Measurements from ENCODE around the gene IPO9. TPM values are rescaled to one million over a fixed set of nuclear protein-coding genes. Genes with fewer than 3 reads are reported as not detected.

The IPO9 gene
- total RNA-seq, 1 experiment from 2014 or later: 80.6 TPM

GRCh38 chr1:201840490-201840889 is 11.5 kb downstream of the IPO9 start:
- no peaks in the 10 kb centered on the region for H3K9me3 ChIP-seq (ENCODE audit: control insufficient read depth in 1 of 2, insufficient read depth in 1 of 2, low read depth in 1 of 2, low read length in 2 of 2)
- H3K4me2 ChIP-seq (ENCODE audit: low read length): no peak overlapping the region
- no TSS peak for BruUV-seq (replicated peaks)
- no peaks in the 10 kb centered on the region for H3K9me2 ChIP-seq (ENCODE audit: insufficient read depth)
- intact Hi-C loops (cut with micrococcal nuclease): no loop called here
- H4K20me1 ChIP-seq (ENCODE audit: insufficient read depth): peaks cover 5% of the 10 kb centered on the region; the same call in 1 of the 2 replicates
- CTCF ChIA-PET: no interaction called here
- H3K4me3 ChIP-seq (replicated peaks in 1 of 2; ENCODE audit: low read depth in 1 of 2, low read length in 2 of 2): no peak overlapping the region
- ATAC-seq: no peak
- no peaks in the 10 kb centered on the region for H3K27me3 ChIP-seq (ENCODE audit: insufficient read depth, low read length)
- H2AFZ ChIP-seq (ENCODE audit: low read depth, low read length, poor library complexity, severe bottlenecking): no peak overlapping the region
- TF ChIP-seq SRF (IDR thresholded peaks at IDR 0.05; ENCODE audit: low read depth) (no peak), ELF1 (IDR thresholded peaks at IDR 0.05; ENCODE audit: borderline replicate concordance, low read depth) (no peak), ATF3 (IDR thresholded peaks at IDR 0.05) (no peak), SP1 (IDR thresholded peaks at IDR 0.05; ENCODE audit: low read depth) (no peak), FOSL1 (IDR thresholded peaks at IDR 0.05; ENCODE audit: low read depth) (no peak), ZFX (IDR thresholded peaks at IDR 0.05) (no peak), EZH2 (IDR thresholded peaks at IDR 0.05) (no peak), JUND (IDR thresholded peaks at IDR 0.05) (no peak), POLR2AphosphoS5 (IDR thresholded peaks at IDR 0.05; ENCODE audit: low read depth, low read length) (no peak), ZNF274 (IDR thresholded peaks at IDR 0.05; ENCODE audit: low read depth, low read length) (no peak), POLR2A (IDR thresholded peaks at IDR 0.05; ENCODE audit: borderline replicate concordance, extremely low read depth, insufficient read depth, insufficient read length) (no peak), RAD21 (IDR thresholded peaks at IDR 0.05; ENCODE audit: low read depth) (no peak), CBX3 (IDR thresholded peaks at IDR 0.05; ENCODE audit: low read depth) (no peak), TCF7L2 (IDR thresholded peaks at IDR 0.05; ENCODE audit: borderline replicate concordance, extremely low read depth, insufficient read depth, insufficient read length) (no peak)
- TF ChIP-seq, protein P1, sequence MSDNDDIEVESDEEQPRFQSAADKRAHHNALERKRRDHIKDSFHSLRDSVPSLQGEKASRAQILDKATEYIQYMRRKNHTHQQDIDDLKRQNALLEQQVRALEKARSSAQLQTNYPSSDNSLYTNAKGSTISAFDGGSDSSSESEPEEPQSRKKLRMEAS (IDR thresholded peaks at IDR 0.05): no peak
- TF ChIP-seq, protein P2, sequence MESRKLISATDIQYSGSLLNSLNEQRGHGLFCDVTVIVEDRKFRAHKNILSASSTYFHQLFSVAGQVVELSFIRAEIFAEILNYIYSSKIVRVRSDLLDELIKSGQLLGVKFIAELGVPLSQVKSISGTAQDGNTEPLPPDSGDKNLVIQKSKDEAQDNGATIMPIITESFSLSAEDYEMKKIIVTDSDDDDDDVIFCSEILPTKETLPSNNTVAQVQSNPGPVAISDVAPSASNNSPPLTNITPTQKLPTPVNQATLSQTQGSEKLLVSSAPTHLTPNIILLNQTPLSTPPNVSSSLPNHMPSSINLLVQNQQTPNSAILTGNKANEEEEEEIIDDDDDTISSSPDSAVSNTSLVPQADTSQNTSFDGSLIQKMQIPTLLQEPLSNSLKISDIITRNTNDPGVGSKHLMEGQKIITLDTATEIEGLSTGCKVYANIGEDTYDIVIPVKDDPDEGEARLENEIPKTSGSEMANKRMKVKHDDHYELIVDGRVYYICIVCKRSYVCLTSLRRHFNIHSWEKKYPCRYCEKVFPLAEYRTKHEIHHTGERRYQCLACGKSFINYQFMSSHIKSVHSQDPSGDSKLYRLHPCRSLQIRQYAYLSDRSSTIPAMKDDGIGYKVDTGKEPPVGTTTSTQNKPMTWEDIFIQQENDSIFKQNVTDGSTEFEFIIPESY (IDR thresholded peaks at IDR 0.05; ENCODE audit: extremely low read depth, insufficient replicate concordance, low read length): no peak
- peaks cover 100% of the 10 kb centered on the region for H3K79me2 ChIP-seq (ENCODE audit: insufficient read depth, low read length)
- no peaks in the 10 kb centered on the region; a peak in 1 of 4 replicates for H3K4me1 ChIP-seq (ENCODE audit: control insufficient read depth in 1 of 2, insufficient read depth in 2 of 2, low read length in 2 of 2)
- H3K36me3 ChIP-seq (ENCODE audit: control insufficient read depth in 1 of 2, insufficient read depth in 2 of 2, low read length in 2 of 2): 0 out of 4 replicates have a peak, but pooled peaks cover 0 to 2% of the 10 kb centered on the region in 2 experiments
- POLR2A ChIA-PET: no interaction called here
- no peak overlapping the region for H3K27ac ChIP-seq (ENCODE audit: low read depth, low read length)
- RAD21 ChIA-PET (ENCODE audit: low non-redundant PET in 1 of 2, low total read pairs in 2 of 2, uncharacterized antibody in 2 of 2, unreplicated experiment in 2 of 2): interaction anchor here in 1 of 2 experiments (0.6 kb wide), 1 partner anchor 282 kb away, joined by 3 read pairs; no protein-coding TSS in a partner anchor
- H3K9ac ChIP-seq (ENCODE audit: low read length): no peak overlapping the region
- no peak for DNase-seq (ENCODE audit: low read depth, low spot score)
